NCI-H345 treated with DMSO at 0.1 percent for 48 hours (cell line): ENCODE measurements around the gene FARSB.

Source experiments
- DNase-seq: peaks from one replicate; lab custom pipeline; 2025; ENCODE audit not compliant: unreplicated experiment; lab: John Stamatoyannopoulos, UW

FARSB gene

DNA sequence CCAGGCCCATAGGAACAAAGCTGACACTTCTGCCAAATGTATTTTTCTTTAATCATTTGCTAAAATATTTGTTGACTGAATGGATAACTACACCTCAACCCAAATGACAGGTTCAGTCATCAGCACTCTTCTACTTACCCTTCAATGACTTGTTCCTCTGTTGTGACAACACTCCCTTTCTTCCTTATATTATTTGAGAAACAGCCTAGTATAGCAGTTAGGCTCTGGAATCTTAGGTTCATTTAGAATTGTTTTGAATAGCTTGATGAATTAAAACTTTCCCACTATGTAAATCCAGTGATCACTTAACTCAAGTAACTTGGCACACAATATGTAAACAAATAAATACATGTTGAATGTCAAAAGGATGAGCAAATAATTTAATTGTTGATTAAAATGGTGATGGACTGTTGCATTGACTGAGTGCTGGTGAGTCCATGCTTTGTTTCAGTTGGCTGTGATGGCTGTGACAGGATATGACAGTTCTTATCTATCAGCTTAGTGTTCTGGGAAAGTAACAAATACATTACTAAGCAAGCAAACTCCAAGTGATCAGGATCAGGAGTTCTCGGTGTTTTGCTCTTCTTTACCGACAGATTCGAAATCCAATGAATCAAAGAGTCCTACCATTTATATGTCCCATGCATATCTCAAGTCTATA lies 12.7 kb upstream of the FARSB start:
- DNase-seq, result no peak

DNA sequence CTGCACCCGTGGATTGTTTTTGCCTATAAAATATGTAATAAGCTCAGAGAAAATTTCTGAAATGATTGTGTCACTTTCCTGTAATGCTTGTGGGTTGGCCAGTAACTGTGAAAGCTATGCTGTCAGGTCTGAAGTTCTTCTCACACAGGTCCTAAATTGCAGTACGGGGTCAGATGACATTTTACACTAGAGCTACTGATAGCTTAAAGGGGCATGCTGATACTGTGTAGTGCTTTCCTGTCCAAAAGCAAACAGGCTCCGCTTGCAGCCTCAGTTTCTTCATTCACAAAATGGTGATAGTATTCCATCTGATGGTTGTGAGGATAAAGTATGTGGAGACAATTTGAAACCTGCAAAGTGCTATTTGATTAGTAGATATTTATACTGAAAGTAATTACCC lies 7.6 kb upstream of the FARSB start:
- DNase-seq, result no peak

- DNase-seq, result no peak
Observed at GRCh38 chr2:222656526-222657446, 894 bp upstream of the FARSB start.

- DNase-seq, result no peak
Observed at GRCh38 chr2:222653280-222653679, 2.6 kb downstream of the FARSB start.

DNA sequence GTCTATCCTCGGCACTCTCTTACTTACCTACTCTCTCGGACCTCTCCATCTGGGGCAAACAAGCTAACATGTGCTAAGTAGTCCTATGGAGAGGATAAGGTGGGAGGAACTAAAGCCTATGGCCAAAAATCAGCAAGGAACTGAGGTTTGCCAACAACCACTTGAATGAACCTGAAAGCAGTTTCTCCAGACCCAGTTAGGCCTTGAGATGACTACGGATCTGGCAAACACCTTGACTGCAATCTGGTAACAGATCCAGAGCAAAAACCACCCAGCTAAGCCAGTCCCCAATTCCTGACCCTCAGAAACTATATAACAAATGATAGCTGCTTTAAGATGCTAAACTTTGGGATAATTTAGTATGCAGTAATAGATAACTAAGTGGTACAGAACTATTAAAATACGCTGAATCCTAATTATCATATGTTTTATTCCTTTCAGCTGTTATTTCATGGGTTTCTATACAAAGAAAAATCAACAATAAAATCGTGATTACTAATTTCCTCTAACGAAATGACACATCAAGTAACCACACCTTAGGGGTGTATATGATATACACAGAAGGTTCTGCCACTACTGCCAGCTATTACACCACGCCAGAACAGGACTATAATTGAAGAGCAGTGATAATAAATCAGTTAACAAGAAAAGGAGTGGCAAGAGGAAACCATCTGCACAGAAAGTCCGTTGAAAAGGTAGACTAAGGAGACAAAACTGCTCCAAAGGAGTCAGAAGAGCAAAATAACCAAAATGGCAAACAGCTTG lies 3.2 kb downstream of the FARSB start:
- DNase-seq, result no peak

- DNase-seq, result no peak
Observed at GRCh38 chr2:222651718-222652418, 4.0 kb downstream of the FARSB start.

- DNase-seq, result no peak
Observed at GRCh38 chr2:222649801-222650200, 6.1 kb downstream of the FARSB start.

DNA sequence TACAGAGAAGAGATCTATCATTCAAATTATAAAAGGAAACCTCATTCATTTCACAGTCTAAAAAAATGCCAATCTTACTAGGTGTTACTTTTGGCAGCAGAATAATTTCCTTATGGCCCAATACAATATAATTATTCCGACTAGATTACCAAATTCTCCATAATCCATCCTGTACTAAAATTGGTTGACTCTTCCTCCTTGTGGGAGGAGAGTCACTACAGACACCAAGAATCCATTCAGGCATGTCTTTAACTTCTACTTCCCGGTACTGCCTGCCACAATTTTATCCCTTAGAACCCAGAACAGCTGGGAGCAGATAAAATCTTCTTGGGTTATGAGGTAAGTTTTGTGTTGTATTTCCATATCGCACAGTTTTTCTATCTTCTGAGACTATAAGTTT lies 9.9 kb downstream of the FARSB start:
- DNase-seq, result no peak

- DNase-seq, result no peak
Observed at GRCh38 chr2:222643134-222643533, 12.8 kb downstream of the FARSB start.

GRCh38 chr2:222641336-222641735 lies 14.6 kb downstream of the FARSB start:
- DNase-seq, result no peak

DNA sequence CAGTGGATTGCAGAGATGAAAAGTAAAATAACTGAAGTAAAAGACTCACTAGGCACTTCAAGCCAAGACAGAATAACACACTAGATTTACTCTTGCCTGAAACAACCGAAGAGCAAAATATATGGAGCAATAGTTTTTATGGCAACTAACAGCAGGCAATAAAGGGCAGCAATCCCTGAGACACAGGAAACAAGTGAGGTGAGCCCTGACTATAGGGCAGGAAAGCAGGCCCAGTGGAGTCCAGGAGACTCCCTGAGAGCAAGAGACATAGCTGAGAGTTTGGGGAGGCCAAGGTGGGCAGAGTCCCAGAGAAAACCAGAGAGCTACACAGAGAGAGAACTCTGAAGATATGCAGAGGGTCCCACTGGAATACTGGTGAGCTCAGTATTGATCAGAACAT lies 18.8 kb downstream of the FARSB start:
- DNase-seq, result no peak

GRCh38 chr2:222635295-222635694 lies 20.6 kb downstream of the FARSB start:
- DNase-seq, result no peak

DNA sequence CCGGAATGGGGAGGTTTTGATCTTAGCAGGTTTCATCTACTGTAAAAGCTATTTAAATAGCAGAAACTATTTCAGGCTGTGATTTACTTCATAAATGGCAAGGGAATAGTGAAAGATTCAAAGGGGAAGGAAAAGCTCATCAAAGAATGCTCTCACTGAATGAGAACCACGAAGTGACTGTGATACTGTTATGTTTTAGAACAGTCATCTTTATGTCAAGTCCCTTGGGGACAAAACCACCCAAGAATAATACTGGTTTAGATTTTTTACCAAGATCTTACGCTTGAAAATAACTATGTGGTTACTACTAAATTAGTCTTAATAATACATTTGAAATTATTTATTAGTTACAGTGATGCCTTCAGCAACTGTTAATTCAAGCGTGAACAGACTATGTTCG lies 28.1 kb downstream of the FARSB start:
- DNase-seq, result no peak

- no peak for DNase-seq
Observed at GRCh38 chr2:222623756-222624309, 32.1 kb downstream of the FARSB start.

- DNase-seq, result no peak
Observed at GRCh38 chr2:222622910-222623309, 33.0 kb downstream of the FARSB start.

- DNase-seq, result no peak
Observed at GRCh38 chr2:222621893-222622292, 34.0 kb downstream of the FARSB start.

GRCh38 chr2:222615320-222615719 lies 40.6 kb downstream of the FARSB start:
- DNase-seq, result no peak

DNA sequence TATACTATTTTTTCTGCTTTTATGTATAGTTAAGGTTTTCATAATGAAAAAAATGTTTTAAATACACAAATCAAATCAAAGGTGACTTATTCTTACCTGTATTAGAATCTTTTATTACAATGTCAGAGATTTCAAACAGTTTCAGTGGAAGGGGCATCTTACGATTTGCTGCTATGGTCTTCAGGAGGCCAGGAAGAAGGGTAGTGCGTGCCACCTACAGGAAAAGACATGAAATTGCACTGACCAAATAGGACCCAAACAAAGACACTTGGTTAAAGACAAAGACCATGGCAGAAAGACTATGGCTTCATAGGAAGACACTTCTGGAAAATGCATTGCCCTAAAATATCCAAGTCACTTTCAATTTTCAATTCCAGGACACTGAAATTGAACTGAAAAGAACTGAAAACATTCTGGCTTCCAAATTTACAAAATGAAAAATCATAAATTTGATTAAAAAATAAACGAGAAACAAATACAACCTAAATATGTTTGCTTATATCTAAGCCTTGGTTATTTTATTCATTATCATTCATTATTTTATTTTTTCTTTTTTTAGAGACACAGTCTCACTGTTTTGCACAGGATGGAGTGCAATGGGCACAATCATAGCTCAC lies 42.1 kb downstream of the FARSB start:
- peak; percentile 41 for DNase-seq

DNA sequence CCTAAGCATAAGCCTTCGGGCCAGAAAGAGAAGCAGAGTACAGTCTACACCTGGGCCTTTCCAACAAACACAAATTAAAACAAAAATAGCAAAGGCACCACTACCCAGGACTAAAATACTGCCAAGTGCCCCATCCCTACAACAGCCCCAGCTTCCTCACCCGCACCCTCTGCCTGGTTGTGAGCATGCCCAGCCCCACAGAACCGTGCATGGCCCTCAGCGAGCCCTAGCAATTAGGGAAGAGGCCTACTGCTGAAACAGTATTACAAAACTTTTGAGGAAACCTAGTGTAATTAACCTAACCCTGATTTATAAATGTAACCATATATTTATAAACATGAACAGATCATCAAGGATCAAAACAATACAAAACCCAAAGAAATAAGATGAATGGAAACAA lies 44.2 kb downstream of the FARSB start:
- no peak for DNase-seq

GRCh38 chr2:222610746-222611145 lies 45.1 kb downstream of the FARSB start:
- no peak for DNase-seq
